GM19035 (cell line): Measurements from ENCODE around the gene ADPRHL1.

ENCODE experiments used
- ATAC-seq: cut with Tn5 transposase; IDR thresholded peaks from one replicate; pipeline ENCODE4 v1.9.1; 2021; ENCODE audit not compliant: unreplicated experiment

The ADPRHL1 gene

GRCh38 chr13:113417836-113418721, 35.2 kb downstream of the ADPRHL1 start:
- no peak for ATAC-seq

GRCh38 chr13:113417008-113417751, 36.1 kb downstream of the ADPRHL1 start:
- ATAC-seq: no peak

GRCh38 chr13:113415825-113416224, 37.5 kb downstream of the ADPRHL1 start:
- no peak for ATAC-seq

GRCh38 chr13:113415032-113415431, 38.3 kb downstream of the ADPRHL1 start:
- no peak for ATAC-seq

- no peak for ATAC-seq
Measured at GRCh38 chr13:113414335-113414734, 39.0 kb downstream of the ADPRHL1 start.

- no peak for ATAC-seq
Measured at GRCh38 chr13:113413898-113414282, 39.4 kb downstream of the ADPRHL1 start.

GRCh38 chr13:113413178-113413897, 40.0 kb downstream of the ADPRHL1 start:
- no peak for ATAC-seq

GRCh38 chr13:113412440-113412839, 40.8 kb downstream of the ADPRHL1 start:
- ATAC-seq: no peak

- no peak for ATAC-seq
Measured at GRCh38 chr13:113411216-113412023, 41.9 kb downstream of the ADPRHL1 start.

- no peak for ATAC-seq
Measured at GRCh38 chr13:113410472-113411201, 42.7 kb downstream of the ADPRHL1 start.

GRCh38 chr13:113408562-113408961, 44.7 kb downstream of the ADPRHL1 start:
- no peak for ATAC-seq

- ATAC-seq: no peak
Measured at GRCh38 chr13:113407531-113408393, 45.5 kb downstream of the ADPRHL1 start.

- no peak for ATAC-seq
Measured at GRCh38 chr13:113407103-113407530, 46.2 kb downstream of the ADPRHL1 start.

- no peak for ATAC-seq
Measured at GRCh38 chr13:113406321-113407102, 46.8 kb downstream of the ADPRHL1 start.

- ATAC-seq: no peak
Measured at GRCh38 chr13:113405481-113406300, 47.6 kb downstream of the ADPRHL1 start.

- ATAC-seq: no peak
Measured at GRCh38 chr13:113404723-113405471, 48.4 kb downstream of the ADPRHL1 start.

- ATAC-seq: no peak
Measured at GRCh38 chr13:113404366-113404722, 48.9 kb downstream of the ADPRHL1 start.
